ENCODE measurements around the gene UBE2E1. TPM values are rescaled to one million over a fixed set of nuclear protein-coding genes. Genes with fewer than 3 reads are reported as not detected.
"Not testable (repeated sequence)": the region's sequence is repeated elsewhere in the genome, so short reads cannot be mapped to it uniquely, and the experiment has no call there.

UBE2E1 gene
- total RNA-seq, 4 donors from 2014 or later = 89.4 to 153 (median 121) TPM

DNA sequence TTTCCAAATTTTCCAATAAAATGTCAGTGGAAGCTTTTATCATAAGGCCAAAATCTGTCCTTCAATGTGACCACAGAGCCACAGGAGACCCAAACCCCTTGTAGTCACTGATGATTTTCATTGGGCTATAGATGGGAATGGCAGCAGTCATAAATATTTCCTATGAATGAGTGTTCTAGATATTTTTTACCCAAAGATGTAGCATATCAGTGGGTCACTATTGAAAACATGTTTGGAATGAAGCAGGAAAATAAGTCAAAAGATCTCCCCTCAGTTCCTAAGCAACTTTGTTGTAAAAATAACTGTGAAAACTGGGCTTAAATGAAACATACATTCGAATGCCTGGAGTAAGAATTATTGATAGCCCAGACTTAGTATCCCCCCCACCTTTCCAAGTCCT, 62.1 kb downstream of the UBE2E1 start:
- no peaks in the 10 kb centered on the region for H3K9me3 ChIP-seq
- 69 to 89% methylated on average over 1 of the region's 1 CpG for WGBS, 2 donors (ENCODE audit: low coverage in 1 of 2)
- ATAC-seq = no peak
- peaks cover 0 to 58% (median 11%) of the 10 kb centered on the region in 3 donors for H3K4me1 ChIP-seq
- H3K36me3 ChIP-seq = no peaks in the 10 kb centered on the region
- H3K27me3 ChIP-seq = no peaks in the 10 kb centered on the region
- no peak overlapping the region for H3K27ac ChIP-seq
- H3K4me3 ChIP-seq = no peak overlapping the region
- TF ChIP-seq, protein P1, sequence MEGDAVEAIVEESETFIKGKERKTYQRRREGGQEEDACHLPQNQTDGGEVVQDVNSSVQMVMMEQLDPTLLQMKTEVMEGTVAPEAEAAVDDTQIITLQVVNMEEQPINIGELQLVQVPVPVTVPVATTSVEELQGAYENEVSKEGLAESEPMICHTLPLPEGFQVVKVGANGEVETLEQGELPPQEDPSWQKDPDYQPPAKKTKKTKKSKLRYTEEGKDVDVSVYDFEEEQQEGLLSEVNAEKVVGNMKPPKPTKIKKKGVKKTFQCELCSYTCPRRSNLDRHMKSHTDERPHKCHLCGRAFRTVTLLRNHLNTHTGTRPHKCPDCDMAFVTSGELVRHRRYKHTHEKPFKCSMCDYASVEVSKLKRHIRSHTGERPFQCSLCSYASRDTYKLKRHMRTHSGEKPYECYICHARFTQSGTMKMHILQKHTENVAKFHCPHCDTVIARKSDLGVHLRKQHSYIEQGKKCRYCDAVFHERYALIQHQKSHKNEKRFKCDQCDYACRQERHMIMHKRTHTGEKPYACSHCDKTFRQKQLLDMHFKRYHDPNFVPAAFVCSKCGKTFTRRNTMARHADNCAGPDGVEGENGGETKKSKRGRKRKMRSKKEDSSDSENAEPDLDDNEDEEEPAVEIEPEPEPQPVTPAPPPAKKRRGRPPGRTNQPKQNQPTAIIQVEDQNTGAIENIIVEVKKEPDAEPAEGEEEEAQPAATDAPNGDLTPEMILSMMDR (IDR thresholded peaks at IDR 0.05) = no peak
- no peak for TF ChIP-seq EP300 (IDR thresholded peaks at IDR 0.05)
- no peak for TF ChIP-seq POLR2AphosphoS5 (IDR thresholded peaks at IDR 0.05)
- no peak for TF ChIP-seq POLR2A (IDR thresholded peaks at IDR 0.05)

DNA sequence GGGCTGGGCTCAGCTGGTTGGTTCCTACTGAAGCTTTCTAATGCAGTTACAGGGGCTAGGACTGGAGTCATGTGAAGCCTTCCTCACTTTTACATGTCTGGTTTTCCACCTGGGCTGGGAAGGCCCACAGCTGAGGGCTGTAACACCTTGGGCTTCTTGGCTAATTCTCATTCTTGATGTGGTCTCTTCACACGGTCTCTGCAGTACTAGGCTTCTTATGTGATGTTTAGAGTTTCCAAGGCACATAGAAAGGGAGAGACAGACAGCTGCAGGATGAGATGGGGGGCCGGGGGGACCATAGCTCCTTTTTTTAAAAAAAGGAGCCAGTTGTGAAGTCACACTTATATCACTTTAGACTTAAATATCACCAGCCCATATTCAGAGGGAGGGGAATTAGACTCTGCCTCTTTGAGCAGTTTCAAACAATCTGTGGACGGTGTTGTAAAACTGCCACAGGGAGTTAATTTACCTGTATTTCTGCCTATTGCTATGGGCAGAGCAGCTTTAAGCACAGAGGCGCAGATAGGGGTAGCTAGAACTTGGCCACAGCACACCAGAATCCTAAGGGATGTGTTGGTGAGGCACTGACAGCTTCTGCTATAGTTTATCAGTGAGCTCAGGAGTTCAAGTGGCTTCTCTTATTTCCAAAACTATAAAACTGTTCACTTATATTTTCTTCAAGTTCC, 64.4 kb downstream of the UBE2E1 start:
- H3K4me1 ChIP-seq = peaks cover 6 to 58% (median 13%) of the 10 kb centered on the region in 3 donors
- no peaks in the 10 kb centered on the region for H3K36me3 ChIP-seq
- no peak overlapping the region for H3K27ac ChIP-seq
- no peak for ATAC-seq
- WGBS, 2 donors (ENCODE audit: low coverage in 1 of 2) = 98 to 100% methylated on average over 2 to 4 of the region's 4 CpGs
- no peak for TF ChIP-seq POLR2AphosphoS5 (IDR thresholded peaks at IDR 0.05)
- no peak for TF ChIP-seq EP300 (IDR thresholded peaks at IDR 0.05)
- TF ChIP-seq, protein P1 (IDR thresholded peaks at IDR 0.05) = no peak
- no peak for TF ChIP-seq POLR2A (IDR thresholded peaks at IDR 0.05)
- no peaks in the 10 kb centered on the region for H3K27me3 ChIP-seq
- no peak overlapping the region for H3K4me3 ChIP-seq
- no peaks in the 10 kb centered on the region for H3K9me3 ChIP-seq

DNA sequence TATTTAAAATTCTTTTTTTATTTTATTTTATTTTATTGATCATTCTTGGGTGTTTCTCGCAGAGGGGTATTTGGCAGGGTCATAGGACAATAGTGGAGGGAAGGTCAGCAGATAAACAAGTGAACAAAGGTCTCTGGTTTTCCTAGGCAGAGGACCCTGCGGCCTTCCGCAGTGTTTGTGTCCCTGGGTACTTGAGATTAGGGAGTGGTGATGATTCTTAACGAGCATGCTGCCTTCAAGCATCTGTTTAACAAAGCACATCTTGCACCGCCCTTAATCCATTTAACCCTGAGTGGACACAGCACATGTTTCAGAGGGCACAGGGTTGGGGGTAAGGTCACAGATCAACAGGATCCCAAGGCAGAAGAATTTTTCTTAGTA, 64.9 kb downstream of the UBE2E1 start:
- not testable (repeated sequence) for ATAC-seq, H3K4me3 ChIP-seq, H3K36me3 ChIP-seq, H3K27ac ChIP-seq, H3K9me3 ChIP-seq, H3K27me3 ChIP-seq
- no CpG with 5 or more reads among the region's 5 CpGs for WGBS, 2 donors (ENCODE audit: low coverage in 1 of 2)
- H3K4me1 ChIP-seq = peaks cover 6 to 58% (median 10%) of the 10 kb centered on the region in 3 donors

DNA sequence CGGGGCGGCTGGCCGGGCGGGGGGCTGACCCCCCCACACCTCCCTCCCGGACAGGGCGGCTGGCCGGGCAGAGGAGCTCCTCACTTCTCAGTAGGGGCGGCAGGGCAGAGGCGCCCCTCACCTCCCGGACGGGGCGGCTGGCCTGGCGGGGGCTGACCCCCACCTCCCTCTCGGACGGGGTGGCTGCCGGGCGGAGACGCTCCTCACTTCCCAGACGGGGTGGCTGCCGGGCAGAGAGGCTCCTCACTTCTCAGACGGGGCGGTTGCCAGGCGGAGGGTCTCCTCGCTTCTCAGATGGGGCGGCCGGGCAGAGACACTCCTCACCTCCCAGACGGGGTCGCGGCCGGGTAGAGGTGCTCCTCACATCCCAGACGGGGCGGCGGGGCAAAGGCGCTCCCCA, 65.6 kb downstream of the UBE2E1 start:
- H3K4me1 ChIP-seq = peaks cover 3 to 57% (median 6%) of the 10 kb centered on the region in 3 donors
- not testable (repeated sequence) for ATAC-seq, H3K36me3 ChIP-seq, H3K27me3 ChIP-seq, H3K4me3 ChIP-seq, H3K9me3 ChIP-seq, H3K27ac ChIP-seq
- WGBS, 2 donors (ENCODE audit: low coverage in 1 of 2) = no CpG with 5 or more reads among the region's 34 CpGs

DNA sequence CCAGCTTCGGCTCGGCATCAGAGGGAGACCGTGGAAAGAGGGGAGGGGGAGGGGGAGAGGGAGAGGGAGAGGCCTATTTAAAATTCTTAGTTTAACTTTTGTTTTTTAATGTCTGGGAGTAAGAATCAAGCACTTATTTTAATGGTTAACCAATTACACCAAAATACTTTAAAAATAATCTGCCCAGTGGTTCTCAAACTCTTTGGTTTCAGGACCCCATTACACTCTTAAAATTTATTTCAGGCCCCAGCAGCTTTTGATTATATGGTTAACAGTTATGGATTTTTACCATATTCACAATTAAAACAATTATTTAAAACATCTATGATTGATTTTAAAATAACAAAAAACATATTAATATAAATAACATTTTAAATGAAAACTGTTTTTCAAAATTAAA, 66.6 kb downstream of the UBE2E1 start:
- Histone ChIP-seq H3K27ac (no peak overlapping the region), H3K27me3 (no peaks in the 10 kb centered on the region), H3K9me3 (no peaks in the 10 kb centered on the region), H3K4me3 (no peak overlapping the region), H3K36me3 (no peaks in the 10 kb centered on the region), H3K4me1 (peaks cover 8 to 57% (median 12%) of the 10 kb centered on the region in 3 donors)
- WGBS, 2 donors (ENCODE audit: low coverage in 1 of 2) = 100% methylated on average over 3 of the region's 3 CpGs; no CpG with 5 or more reads in 1 of the 2 donors
- TF ChIP-seq EP300 (IDR thresholded peaks at IDR 0.05) = no peak
- no peak for TF ChIP-seq POLR2A (IDR thresholded peaks at IDR 0.05)
- TF ChIP-seq POLR2AphosphoS5 (IDR thresholded peaks at IDR 0.05) = no peak
- TF ChIP-seq, protein P1 (IDR thresholded peaks at IDR 0.05) = no peak
- ATAC-seq = no peak

DNA sequence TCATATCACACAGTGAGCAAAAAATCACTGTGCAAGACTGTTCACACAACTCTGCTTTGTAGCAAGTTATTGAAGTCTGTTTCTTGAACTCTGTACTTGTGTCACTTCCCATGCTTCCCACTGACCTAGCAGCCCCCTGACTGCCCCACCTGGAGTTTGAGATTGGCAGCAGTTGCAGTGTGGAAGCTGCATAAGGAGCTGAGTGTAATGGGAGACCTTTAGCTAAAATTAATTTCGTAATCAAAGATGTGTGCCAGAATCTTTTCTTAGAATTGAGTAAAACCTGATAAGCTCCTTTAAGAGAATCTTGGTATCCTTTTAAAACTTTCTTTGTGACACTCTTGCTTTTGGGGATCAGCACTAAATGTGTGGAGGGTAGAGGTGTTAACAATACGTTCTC, 68.2 kb downstream of the UBE2E1 start:
- Histone ChIP-seq H3K4me3 (no peak overlapping the region), H3K9me3 (no peaks in the 10 kb centered on the region), H3K4me1 (peaks cover 12 to 57% (median 13%) of the 10 kb centered on the region in 3 donors), H3K27me3 (no peaks in the 10 kb centered on the region), H3K27ac (no peak overlapping the region), H3K36me3 (no peaks in the 10 kb centered on the region)
- TF ChIP-seq EP300 (IDR thresholded peaks at IDR 0.05) (no peak), POLR2A (IDR thresholded peaks at IDR 0.05) (no peak), POLR2AphosphoS5 (IDR thresholded peaks at IDR 0.05) (no peak)
- TF ChIP-seq, protein P1 (IDR thresholded peaks at IDR 0.05) = no peak
- no peak for ATAC-seq
- 61 to 64% methylated on average over 2 of the region's 2 CpGs for WGBS, 2 donors (ENCODE audit: low coverage in 1 of 2)

Measured in gastroesophageal sphincter (tissue), 4 donors.